Epithelial cell of esophagus (primary cell): ENCODE results near the gene FAS.
"Not testable (repeated sequence)": the region's sequence is repeated elsewhere in the genome, so short reads cannot be mapped to it uniquely, and the experiment has no call there.

Experiments
- DNase-seq: peaks from one replicate; pipeline ENCODE4 v3.0.0; 2010; ENCODE audit warnings: low read depth
- H3K4me3 ChIP-seq: 2 replicates; pipeline ENCODE4 v1.5.1; 2011; ENCODE audit warnings: mild to moderate bottlenecking, low read length, control low read depth
- TF ChIP-seq, protein P1 (sequence below): IDR thresholded peaks from 2 replicates; pipeline ENCODE4 v1.5.1; 2011; ENCODE audit warnings: low read depth, mild to moderate bottlenecking, low read length, control low read depth, inconsistent platforms; ENCODE audit not compliant: insufficient read depth; ENCODE audit errors: missing control alignments

FAS gene

GRCh38 chr10:88999625-89000024 is 9.0 kb downstream of the FAS start:
- peak; percentile 15 for DNase-seq

DNA sequence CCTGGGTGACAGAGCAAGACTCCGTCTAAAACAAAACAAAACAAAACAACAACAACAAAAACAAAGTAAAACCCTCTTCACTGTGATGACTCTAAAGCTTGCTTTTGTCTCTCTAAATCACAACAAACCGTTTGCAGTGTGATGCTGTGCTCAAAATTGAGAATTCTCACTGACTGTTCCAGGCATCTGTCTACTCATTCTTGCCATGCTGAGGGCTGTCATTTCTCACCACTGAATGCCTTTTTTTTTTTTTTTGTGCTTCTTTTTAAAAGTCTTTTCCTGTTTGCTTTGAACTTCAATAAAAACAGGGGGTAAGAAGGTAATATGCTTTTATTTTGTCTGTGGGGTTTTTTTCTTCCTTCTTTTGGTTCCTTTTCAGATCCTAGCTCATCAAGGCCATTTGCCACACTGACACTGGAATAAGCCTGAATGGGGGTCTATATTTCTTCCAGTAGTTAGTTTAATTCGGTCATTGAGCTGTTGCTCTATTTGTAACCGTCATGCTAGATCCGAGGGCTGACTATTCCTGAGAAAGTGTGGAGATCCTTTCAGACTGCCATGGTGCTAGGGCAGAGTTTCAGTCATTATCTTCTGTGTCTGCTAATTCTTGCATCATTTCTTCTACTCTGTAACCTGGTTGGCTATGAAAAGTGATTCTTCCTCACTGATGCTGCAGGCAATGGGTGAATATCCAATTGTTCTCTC is 10.6 kb downstream of the FAS start:
- no peak overlapping the region for H3K4me3 ChIP-seq
- TF ChIP-seq, protein P1, sequence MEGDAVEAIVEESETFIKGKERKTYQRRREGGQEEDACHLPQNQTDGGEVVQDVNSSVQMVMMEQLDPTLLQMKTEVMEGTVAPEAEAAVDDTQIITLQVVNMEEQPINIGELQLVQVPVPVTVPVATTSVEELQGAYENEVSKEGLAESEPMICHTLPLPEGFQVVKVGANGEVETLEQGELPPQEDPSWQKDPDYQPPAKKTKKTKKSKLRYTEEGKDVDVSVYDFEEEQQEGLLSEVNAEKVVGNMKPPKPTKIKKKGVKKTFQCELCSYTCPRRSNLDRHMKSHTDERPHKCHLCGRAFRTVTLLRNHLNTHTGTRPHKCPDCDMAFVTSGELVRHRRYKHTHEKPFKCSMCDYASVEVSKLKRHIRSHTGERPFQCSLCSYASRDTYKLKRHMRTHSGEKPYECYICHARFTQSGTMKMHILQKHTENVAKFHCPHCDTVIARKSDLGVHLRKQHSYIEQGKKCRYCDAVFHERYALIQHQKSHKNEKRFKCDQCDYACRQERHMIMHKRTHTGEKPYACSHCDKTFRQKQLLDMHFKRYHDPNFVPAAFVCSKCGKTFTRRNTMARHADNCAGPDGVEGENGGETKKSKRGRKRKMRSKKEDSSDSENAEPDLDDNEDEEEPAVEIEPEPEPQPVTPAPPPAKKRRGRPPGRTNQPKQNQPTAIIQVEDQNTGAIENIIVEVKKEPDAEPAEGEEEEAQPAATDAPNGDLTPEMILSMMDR = no peak
- DNase-seq = no peak

More at GRCh38 chr10:88999625-89000024, 9.0 kb downstream of the FAS start:
- TF ChIP-seq, protein P1 = no peak
- H3K4me3 ChIP-seq = no peak overlapping the region

DNA sequence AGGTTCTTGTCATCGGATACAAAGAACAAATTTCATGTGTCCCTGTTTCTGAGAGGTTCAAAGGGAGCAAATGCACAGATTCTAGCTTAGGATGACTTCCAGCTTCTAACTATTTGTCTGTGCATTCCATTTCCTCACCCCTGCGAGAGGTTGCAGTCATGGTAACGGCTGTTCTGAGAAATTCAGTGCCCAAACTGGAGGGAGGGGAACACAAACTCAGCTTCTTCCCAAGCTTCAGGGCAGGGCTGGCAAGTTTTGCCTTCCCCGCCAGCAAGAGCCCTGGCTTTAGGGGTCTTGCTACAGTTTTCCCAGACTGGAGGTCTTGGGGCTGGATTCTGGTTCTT is 11.1 kb downstream of the FAS start:
- no peak for DNase-seq
- H3K4me3 ChIP-seq = no peak overlapping the region
- TF ChIP-seq, protein P1 = no peak

GRCh38 chr10:89002226-89002978 is 11.8 kb downstream of the FAS start:
- H3K4me3 ChIP-seq = no peak overlapping the region
- DNase-seq = no peak
- TF ChIP-seq, protein P1 = no peak

GRCh38 chr10:89003344-89003743 is 12.7 kb downstream of the FAS start:
- TF ChIP-seq, protein P1 = no peak

DNA sequence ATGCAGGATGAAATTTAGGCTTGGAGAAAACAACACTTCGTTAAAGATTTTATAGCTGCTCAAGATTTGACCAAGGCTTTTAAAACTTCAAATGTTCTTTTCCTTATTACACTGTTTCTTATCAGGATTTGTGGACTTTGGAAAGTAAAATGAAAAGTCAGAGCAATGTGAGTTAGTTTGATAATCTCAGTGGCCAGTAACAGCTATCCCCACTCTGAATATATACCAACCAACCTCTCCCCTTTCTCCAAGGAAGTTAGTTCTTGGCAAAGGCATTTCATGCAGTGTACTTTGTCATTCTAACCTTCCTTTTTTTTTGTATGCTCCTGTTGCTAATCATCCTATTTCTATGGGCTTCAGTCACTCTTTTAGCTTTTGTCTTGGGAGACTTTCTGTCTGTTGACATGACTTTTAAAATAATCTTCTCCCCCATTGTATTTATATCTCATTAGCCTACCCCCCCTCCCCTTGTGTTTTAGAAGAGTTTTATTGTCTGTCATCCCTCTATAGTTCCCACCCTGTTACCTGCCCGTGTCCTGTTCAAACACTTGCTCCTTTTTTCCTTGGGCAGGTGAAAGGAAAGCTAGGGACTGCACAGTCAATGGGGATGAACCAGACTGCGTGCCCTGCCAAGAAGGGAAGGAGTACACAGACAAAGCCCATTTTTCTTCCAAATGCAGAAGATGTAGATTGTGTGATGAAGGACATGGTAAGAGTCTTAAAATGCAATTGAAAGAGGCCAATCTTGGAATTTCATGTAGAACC is 16.7 kb downstream of the FAS start:
- DNase-seq = no peak
- no peak overlapping the region for H3K4me3 ChIP-seq
- TF ChIP-seq, protein P1 = no peak

More at GRCh38 chr10:89003344-89003743, 12.7 kb downstream of the FAS start:
- DNase-seq = no peak
- H3K4me3 ChIP-seq = no peak overlapping the region

DNA sequence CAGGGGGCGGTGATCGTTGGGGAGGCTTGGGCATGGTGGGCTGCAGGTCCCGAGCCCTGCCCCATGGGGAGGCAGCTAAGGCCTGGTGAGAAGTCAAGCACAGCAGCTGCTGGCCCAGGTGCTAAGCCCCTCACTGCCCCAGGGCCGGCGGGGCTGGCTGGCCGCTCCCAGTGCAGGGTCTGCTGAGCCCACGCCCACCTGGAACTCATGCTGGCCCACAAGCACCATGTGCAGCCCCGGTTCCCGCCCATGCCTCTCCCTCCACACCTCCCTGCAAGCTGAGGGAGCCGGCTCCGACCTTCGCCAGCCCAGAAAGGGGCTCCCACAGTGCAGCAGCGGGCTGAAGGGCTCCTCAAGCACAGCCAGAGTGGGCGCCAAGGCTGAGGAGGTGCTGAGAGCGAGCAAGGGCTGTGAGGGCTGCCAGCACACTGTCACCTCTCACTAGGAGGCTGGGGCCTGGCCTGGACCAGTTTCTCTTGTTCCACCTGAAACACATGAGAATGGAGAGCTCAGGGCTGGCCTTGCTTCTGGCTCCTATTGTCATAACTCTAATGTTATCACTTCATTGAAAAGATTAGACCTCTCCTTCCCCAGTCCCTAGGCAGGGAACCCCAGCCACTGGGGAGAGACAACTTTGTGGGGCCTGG is 28.2 kb downstream of the FAS start:
- H3K4me3 ChIP-seq, DNase-seq: not testable (repeated sequence)
